ENCODE measurements around the gene GNL2.

DNA sequence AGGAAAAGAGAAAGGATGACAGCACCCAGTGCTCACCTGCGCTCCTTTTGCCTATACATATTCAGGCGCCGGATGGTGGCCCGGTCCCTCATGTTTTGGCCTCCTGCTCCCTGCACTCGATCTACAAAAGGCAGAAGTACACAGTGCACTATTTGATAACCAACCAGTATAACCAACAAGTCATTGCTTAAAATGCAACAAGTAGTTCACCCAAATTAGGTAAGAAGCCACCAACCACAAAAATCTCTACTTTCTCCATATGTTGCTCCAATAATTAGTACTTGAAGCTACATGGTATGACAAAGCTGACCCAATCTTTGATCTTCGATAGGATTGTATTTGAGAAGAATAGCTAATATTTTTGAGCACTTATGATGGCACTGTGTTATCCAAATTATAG lies 2.0 kb downstream of the GNL2 start:
- TF ChIP-seq, protein P1, sequence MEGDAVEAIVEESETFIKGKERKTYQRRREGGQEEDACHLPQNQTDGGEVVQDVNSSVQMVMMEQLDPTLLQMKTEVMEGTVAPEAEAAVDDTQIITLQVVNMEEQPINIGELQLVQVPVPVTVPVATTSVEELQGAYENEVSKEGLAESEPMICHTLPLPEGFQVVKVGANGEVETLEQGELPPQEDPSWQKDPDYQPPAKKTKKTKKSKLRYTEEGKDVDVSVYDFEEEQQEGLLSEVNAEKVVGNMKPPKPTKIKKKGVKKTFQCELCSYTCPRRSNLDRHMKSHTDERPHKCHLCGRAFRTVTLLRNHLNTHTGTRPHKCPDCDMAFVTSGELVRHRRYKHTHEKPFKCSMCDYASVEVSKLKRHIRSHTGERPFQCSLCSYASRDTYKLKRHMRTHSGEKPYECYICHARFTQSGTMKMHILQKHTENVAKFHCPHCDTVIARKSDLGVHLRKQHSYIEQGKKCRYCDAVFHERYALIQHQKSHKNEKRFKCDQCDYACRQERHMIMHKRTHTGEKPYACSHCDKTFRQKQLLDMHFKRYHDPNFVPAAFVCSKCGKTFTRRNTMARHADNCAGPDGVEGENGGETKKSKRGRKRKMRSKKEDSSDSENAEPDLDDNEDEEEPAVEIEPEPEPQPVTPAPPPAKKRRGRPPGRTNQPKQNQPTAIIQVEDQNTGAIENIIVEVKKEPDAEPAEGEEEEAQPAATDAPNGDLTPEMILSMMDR (IDR thresholded peaks at IDR 0.05) = no peak
- TF ChIP-seq POLR2A (IDR thresholded peaks at IDR 0.05) = no peak

Data from tibial nerve (tissue), 3 donors.